Endodermal cell (in vitro differentiated cells): Measurements from ENCODE around the gene NDFIP1. TPM values are rescaled to one million over a fixed set of nuclear protein-coding genes. Genes with fewer than 3 reads are reported as not detected.

ENCODE experiments used
- DNase-seq: peaks from one replicate; pipeline ENCODE4 v3.0.0-alpha.2; 2017
- H3K27ac ChIP-seq: 2 replicates; pipeline ENCODE4 v1.5.1; 2013; ENCODE audit warnings: mild to moderate bottlenecking, low read depth, low read length, moderate library complexity
- H3K27me3 ChIP-seq: 2 replicates; pipeline ENCODE4 v1.6.1; 2013; ENCODE audit warnings: mild to moderate bottlenecking, low read length, moderate library complexity; ENCODE audit not compliant: insufficient read depth, control insufficient read depth, poor library complexity, severe bottlenecking
- H3K36me3 ChIP-seq: 2 replicates; pipeline ENCODE4 v1.7.0; 2013; ENCODE audit warnings: mild to moderate bottlenecking, low read length, moderate library complexity; ENCODE audit not compliant: control insufficient read depth, insufficient read depth
- H3K4me1 ChIP-seq: one replicate; pipeline ENCODE4 v1.7.0; 2013; ENCODE audit warnings: low read length; ENCODE audit not compliant: control insufficient read depth, insufficient read depth
- H3K4me3 ChIP-seq: 2 replicates; pipeline ENCODE4 v1.5.1; 2013; ENCODE audit warnings: mild to moderate bottlenecking, low read length, moderate library complexity
- H3K9ac ChIP-seq: 2 replicates; pipeline ENCODE4 v1.6.1; 2013; ENCODE audit warnings: mild to moderate bottlenecking, low read length, moderate library complexity; ENCODE audit not compliant: poor library complexity, severe bottlenecking; ENCODE audit errors: extremely low read depth
- H3K9me3 ChIP-seq: 2 replicates; pipeline ENCODE4 v1.6.1; 2013; ENCODE audit warnings: mild to moderate bottlenecking, low read length, moderate library complexity; ENCODE audit not compliant: control insufficient read depth
- H3K27ac Mint-ChIP-seq: 2 replicates; pipeline ENCODE4 v1.8.0; 2020; ENCODE audit warnings: mixed read lengths
- H3K27me3 Mint-ChIP-seq: 2 replicates; pipeline ENCODE4 v1.8.0; 2021; ENCODE audit warnings: mild to moderate bottlenecking, mixed read lengths; ENCODE audit not compliant: insufficient read depth
- H3K36me3 Mint-ChIP-seq: 2 replicates; pipeline ENCODE4 v1.8.0; 2020; ENCODE audit warnings: low read depth, mixed read lengths
- H3K4me1 Mint-ChIP-seq: 2 replicates; pipeline ENCODE4 v1.8.0; 2020; ENCODE audit warnings: mixed read lengths
- H3K4me3 Mint-ChIP-seq: 2 replicates; pipeline ENCODE4 v1.8.0; 2020; ENCODE audit warnings: mild to moderate bottlenecking, moderate library complexity, mixed read lengths
- H3K9me3 Mint-ChIP-seq: 2 replicates; pipeline ENCODE4 v1.8.0; 2020; ENCODE audit warnings: mild to moderate bottlenecking, mixed read lengths
- CTCF ChIP-seq: fragments of 200-600 bp; sonication (generic); conservative IDR thresholded peaks from 2 replicates; pipeline ENCODE4 v1.5.0; 2021; ENCODE audit warnings: antibody characterized with exemption, mild to moderate bottlenecking
- WGBS, 2 experiments: methylation state at CpG; one replicate each; pipeline versions ENCODE4 v1.1.5 to v1.1.7; 2013; ENCODE audit warnings: missing lambda C conversion rate in 2 of 2, mixed read lengths in 1 of 2; ENCODE audit not compliant: insufficient coverage in 1 of 2, insufficient read length in 1 of 2; 5-methylcytosine and 5-hydroxymethylcytosine counted together
- total RNA-seq, 2 donors: library from RNA; stranded (reverse); fragmentation: NEBNext Ultra II Directional in 1 of 2; extraction: Animal tissue kit (Norgen Biotek cat#: 25700) in 1 of 2; gene quantifications; 2 replicates in 1 of 2; 3 replicates in 1 of 2; pipeline ENCODE4 v1.2.1, GENCODE V29; 2021

The NDFIP1 gene
- total RNA-seq, 2 donors from 2014 or later, result 46.2 to 49.0 TPM

GRCh38 chr5:142070734-142071133 is 37.8 kb upstream of the NDFIP1 start:
- H3K27ac Mint-ChIP-seq, result no peak overlapping the region
- H3K4me3 ChIP-seq, result no peak overlapping the region
- H3K9ac ChIP-seq, result no peak overlapping the region
- no peak for TF ChIP-seq CTCF
- no peaks in the 10 kb centered on the region for H3K36me3 Mint-ChIP-seq
- no peak for DNase-seq
- no peaks in the 10 kb centered on the region for H3K36me3 ChIP-seq
- no peaks in the 10 kb centered on the region for H3K4me1 ChIP-seq
- H3K9me3 ChIP-seq, result no peaks in the 10 kb centered on the region
- no peaks in the 10 kb centered on the region for H3K27me3 ChIP-seq
- peaks cover 10% of the 10 kb centered on the region for H3K27me3 Mint-ChIP-seq
- peaks cover 4% of the 10 kb centered on the region for H3K9me3 Mint-ChIP-seq
- no peak overlapping the region for H3K27ac ChIP-seq
- peaks cover 20% of the 10 kb centered on the region for H3K4me1 Mint-ChIP-seq
- no peak overlapping the region for H3K4me3 Mint-ChIP-seq

- no peak overlapping the region for H3K27ac ChIP-seq
- H3K9me3 ChIP-seq, result peaks cover 5% of the 10 kb centered on the region
- peaks cover 10% of the 10 kb centered on the region for H3K27me3 Mint-ChIP-seq
- no peak overlapping the region for H3K9ac ChIP-seq
- no peaks in the 10 kb centered on the region for H3K36me3 Mint-ChIP-seq
- peaks cover 6% of the 10 kb centered on the region for H3K9me3 Mint-ChIP-seq
- no peaks in the 10 kb centered on the region for H3K4me1 ChIP-seq
- WGBS, 2 experiments, result 80 to 83% methylated on average over 1 to 3 of the region's 3 CpGs
- H3K4me3 Mint-ChIP-seq, result no peak overlapping the region
- no peak for TF ChIP-seq CTCF
- no peaks in the 10 kb centered on the region for H3K36me3 ChIP-seq
- H3K4me3 ChIP-seq, result no peak overlapping the region
- H3K27me3 ChIP-seq, result no peaks in the 10 kb centered on the region
- peaks cover 20% of the 10 kb centered on the region for H3K4me1 Mint-ChIP-seq
- H3K27ac Mint-ChIP-seq, result no peak overlapping the region
- DNase-seq, result no peak
These were observed 36.1 kb upstream of the NDFIP1 start for GRCh38 chr5:142072488-142072887.

GRCh38 chr5:142073362-142073988 is 35.1 kb upstream of the NDFIP1 start:
- no peak overlapping the region for H3K9ac ChIP-seq
- 79 to 83% methylated on average over 2 of the region's 2 CpGs for WGBS, 2 experiments
- Mint-ChIP-seq H3K9me3 (peaks cover 10% of the 10 kb centered on the region), H3K4me3 (no peak overlapping the region), H3K27ac (no peak overlapping the region), H3K4me1 (peaks cover 20% of the 10 kb centered on the region), H3K36me3 (no peaks in the 10 kb centered on the region), H3K27me3 (peaks cover 10% of the 10 kb centered on the region)
- no peaks in the 10 kb centered on the region for H3K4me1 ChIP-seq
- H3K36me3 ChIP-seq, result no peaks in the 10 kb centered on the region
- H3K4me3 ChIP-seq, result no peak overlapping the region
- no peak for DNase-seq
- no peak for TF ChIP-seq CTCF
- H3K27me3 ChIP-seq, result no peaks in the 10 kb centered on the region
- H3K27ac ChIP-seq, result no peak overlapping the region
- peaks cover 15% of the 10 kb centered on the region for H3K9me3 ChIP-seq
